WTC11 (cell line): ENCODE results near the gene FAM110C.

ENCODE experiments used
- CREB1 ChIP-seq: sonication (generic); formaldehyde crosslinking; IDR thresholded peaks from 2 replicates; pipeline ENCODE4 v1.8.0; 2023; ENCODE audit warnings: mild to moderate bottlenecking, missing genetic modification reagents
- GRHL2 ChIP-seq: fragments of 250-450 bp; sonication (Bioruptor Pico); IDR thresholded peaks from 2 replicates; pipeline ENCODE4 v1.8.0; 2022; ENCODE audit warnings: mild to moderate bottlenecking, moderate library complexity; ENCODE audit not compliant: insufficient replicate concordance, severe bottlenecking
- TF ChIP-seq, protein P1 (sequence below): sonication (generic); formaldehyde crosslinking; IDR thresholded peaks from 2 replicates; pipeline ENCODE4 v1.8.0; 2022; ENCODE audit warnings: mild to moderate bottlenecking, missing genetic modification reagents
- TF ChIP-seq, protein P2 (sequence below): fragments of 200-600 bp; IDR thresholded peaks from 2 replicates; pipeline ENCODE4 v1.8.0; 2022; ENCODE audit warnings: antibody characterized with exemption
- TF ChIP-seq, protein P3 (sequence below): sonication (generic); formaldehyde crosslinking; IDR thresholded peaks from 2 replicates; pipeline ENCODE4 v1.8.0; 2022; ENCODE audit warnings: mild to moderate bottlenecking, missing genetic modification reagents
- TF ChIP-seq, protein P4 (sequence below): fragments of 250-450 bp; sonication (Bioruptor Pico); IDR thresholded peaks from 2 replicates; pipeline ENCODE4 v2.1.2; 2022; ENCODE audit warnings: mild to moderate bottlenecking, moderate library complexity

DNA sequence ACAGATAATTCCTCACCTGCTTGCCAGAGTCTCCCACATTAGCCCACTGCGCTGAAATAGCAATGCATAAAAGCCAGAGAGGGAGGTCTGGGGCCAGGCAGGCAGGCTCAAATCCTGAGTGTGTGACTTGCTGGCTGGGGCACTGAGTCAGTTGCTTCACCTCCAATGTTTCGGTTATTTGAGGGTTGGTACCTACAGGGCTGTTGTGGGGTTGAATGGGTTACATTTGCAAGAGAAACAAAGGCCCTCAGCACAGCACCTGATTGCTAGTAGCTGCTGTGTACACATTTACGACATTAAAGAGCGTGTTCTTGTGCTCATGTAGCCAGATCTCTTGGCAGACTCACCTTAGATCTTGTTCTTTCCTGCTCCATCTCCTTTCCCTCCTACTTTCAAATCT is 34.1 kb upstream of the FAM110C start:
- TF ChIP-seq GRHL2 (no peak), CREB1 (no peak)
- TF ChIP-seq, protein P1, sequence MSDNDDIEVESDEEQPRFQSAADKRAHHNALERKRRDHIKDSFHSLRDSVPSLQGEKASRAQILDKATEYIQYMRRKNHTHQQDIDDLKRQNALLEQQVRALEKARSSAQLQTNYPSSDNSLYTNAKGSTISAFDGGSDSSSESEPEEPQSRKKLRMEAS: no peak
- TF ChIP-seq, protein P2, sequence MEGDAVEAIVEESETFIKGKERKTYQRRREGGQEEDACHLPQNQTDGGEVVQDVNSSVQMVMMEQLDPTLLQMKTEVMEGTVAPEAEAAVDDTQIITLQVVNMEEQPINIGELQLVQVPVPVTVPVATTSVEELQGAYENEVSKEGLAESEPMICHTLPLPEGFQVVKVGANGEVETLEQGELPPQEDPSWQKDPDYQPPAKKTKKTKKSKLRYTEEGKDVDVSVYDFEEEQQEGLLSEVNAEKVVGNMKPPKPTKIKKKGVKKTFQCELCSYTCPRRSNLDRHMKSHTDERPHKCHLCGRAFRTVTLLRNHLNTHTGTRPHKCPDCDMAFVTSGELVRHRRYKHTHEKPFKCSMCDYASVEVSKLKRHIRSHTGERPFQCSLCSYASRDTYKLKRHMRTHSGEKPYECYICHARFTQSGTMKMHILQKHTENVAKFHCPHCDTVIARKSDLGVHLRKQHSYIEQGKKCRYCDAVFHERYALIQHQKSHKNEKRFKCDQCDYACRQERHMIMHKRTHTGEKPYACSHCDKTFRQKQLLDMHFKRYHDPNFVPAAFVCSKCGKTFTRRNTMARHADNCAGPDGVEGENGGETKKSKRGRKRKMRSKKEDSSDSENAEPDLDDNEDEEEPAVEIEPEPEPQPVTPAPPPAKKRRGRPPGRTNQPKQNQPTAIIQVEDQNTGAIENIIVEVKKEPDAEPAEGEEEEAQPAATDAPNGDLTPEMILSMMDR: no peak
- TF ChIP-seq, protein P3, sequence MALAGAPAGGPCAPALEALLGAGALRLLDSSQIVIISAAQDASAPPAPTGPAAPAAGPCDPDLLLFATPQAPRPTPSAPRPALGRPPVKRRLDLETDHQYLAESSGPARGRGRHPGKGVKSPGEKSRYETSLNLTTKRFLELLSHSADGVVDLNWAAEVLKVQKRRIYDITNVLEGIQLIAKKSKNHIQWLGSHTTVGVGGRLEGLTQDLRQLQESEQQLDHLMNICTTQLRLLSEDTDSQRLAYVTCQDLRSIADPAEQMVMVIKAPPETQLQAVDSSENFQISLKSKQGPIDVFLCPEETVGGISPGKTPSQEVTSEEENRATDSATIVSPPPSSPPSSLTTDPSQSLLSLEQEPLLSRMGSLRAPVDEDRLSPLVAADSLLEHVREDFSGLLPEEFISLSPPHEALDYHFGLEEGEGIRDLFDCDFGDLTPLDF (CRISPR knock-in tag): no peak
- TF ChIP-seq, protein P4, sequence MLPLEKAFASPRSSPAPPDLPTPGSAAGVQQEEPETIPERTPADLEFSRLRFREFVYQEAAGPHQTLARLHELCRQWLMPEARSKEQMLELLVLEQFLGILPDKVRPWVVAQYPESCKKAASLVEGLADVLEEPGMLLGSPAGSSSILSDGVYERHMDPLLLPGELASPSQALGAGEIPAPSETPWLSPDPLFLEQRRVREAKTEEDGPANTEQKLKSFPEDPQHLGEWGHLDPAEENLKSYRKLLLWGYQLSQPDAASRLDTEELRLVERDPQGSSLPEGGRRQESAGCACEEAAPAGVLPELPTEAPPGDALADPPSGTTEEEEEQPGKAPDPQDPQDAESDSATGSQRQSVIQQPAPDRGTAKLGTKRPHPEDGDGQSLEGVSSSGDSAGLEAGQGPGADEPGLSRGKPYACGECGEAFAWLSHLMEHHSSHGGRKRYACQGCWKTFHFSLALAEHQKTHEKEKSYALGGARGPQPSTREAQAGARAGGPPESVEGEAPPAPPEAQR (CRISPR knock-in tag): no peak
